Measurements from ENCODE around the gene EFR3B. TPM values are rescaled to one million over a fixed set of nuclear protein-coding genes. Genes with fewer than 3 reads are reported as not detected.

Gene EFR3B, protein sequence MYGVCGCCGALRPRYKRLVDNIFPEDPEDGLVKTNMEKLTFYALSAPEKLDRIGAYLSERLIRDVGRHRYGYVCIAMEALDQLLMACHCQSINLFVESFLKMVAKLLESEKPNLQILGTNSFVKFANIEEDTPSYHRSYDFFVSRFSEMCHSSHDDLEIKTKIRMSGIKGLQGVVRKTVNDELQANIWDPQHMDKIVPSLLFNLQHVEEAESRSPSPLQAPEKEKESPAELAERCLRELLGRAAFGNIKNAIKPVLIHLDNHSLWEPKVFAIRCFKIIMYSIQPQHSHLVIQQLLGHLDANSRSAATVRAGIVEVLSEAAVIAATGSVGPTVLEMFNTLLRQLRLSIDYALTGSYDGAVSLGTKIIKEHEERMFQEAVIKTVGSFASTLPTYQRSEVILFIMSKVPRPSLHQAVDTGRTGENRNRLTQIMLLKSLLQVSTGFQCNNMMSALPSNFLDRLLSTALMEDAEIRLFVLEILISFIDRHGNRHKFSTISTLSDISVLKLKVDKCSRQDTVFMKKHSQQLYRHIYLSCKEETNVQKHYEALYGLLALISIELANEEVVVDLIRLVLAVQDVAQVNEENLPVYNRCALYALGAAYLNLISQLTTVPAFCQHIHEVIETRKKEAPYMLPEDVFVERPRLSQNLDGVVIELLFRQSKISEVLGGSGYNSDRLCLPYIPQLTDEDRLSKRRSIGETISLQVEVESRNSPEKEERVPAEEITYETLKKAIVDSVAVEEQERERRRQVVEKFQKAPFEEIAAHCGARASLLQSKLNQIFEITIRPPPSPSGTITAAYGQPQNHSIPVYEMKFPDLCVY
- total RNA-seq, result 0.67 and 0.79 TPM in 2 replicates

DNA sequence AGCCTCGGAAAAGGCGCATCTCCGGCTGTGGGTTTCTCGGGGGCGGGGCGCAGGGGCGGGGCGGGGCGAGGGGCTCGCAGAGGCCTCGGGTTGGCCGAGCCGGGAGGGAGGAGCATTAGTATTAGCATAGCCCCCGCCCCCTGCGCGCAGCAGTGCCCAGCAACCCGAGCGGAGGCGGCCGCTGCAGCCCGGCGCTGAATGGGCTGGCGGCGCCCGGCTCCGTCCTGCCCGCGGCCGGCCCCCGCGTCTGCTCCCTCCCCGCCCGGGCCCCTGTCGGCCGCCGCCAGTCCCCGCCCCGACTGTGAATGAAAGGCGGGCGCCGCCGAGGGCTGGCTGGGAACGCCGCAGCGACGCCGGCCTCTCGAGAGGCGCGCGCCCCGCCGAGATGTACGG, at the start of gene EFR3B:
TSS of gene EFR3B (plus strand) at position 149 of the 393 bp plus-strand sequence. CDS start at position 386, 237 bp downstream.

DNA sequence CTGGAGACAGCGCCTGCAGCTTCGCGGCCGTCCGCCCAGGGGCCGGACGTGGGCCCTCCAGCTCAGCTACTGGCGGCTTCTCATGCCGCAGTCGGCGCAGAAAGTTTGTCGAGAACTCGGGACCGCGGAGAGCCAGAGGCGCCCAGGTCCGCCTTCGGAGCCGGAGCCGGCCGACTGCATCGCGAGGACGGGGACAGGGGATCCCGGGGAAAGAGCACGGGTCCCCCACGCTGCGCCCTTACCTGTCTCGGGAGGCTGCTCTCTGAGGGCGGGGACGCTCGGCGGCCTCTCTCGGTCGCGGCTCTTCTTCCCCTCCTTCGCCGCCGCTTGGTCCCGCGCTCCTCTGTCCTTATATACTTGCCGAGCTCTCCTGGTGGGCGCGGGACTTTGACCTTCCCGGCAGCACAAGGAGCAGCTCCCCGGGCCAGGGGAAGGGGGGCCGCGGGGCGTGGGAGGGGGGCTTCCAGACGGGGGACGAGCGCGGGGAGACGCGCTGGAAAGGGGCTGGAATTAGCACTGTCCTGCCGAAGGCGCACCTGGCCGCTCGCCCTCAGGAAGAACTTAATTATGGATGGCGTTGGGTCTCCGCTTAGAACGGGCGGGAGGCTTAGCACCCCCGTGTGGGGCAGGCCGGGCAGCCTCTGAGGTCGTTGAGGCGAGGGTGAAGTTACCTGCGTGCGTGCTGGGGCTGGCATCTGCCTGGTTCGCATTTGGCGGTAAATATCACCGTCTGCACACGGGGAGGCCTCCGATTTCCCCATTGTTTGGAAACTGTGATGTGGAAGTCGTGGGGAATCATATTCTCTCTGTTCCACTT, 126.6 kb downstream of the EFR3B start, which contains the start of gene POMC:
TSS of gene POMC (minus strand) at position 325 of the 817 bp plus-strand sequence. CDS start 3,808 bp downstream, outside the sequence.

Other genes starting within 250 kb of the EFR3B start
- 41.3 and 61.0 TPM in 2 replicates for gene PTRHD1, start 248.7 kb upstream of the EFR3B start, total RNA-seq
- 26.5 and 28.4 TPM in 2 replicates for gene CENPO, start 248.7 kb upstream of the EFR3B start, total RNA-seq
- gene ADCY3, start 121.8 kb upstream of the EFR3B start, total RNA-seq, result 27.0 and 34.0 TPM in 2 replicates
- gene DNAJC27, start 70.1 kb upstream of the EFR3B start, total RNA-seq, result 0.53 and 2.1 TPM in 2 replicates
- 6.3 and 7.2 TPM in 2 replicates for gene POMC, start 126.5 kb downstream of the EFR3B start, total RNA-seq

Measured in mammary microvascular endothelial cell (primary cell).